Loucy (cell line): ENCODE results near the gene FGF8.

Experiments
- H2AFZ ChIP-seq: fragments of 200-600 bp; sonication (generic); 2 replicates; pipeline ENCODE4 v1.6.0; 2016; ENCODE audit warnings: antibody characterized with exemption, mild to moderate bottlenecking, low read length, moderate library complexity
- H3F3A ChIP-seq: fragments of 200-600 bp; 2 replicates; pipeline ENCODE4 v1.6.0; 2016; ENCODE audit warnings: antibody characterized with exemption, low read depth, mild to moderate bottlenecking
- H3K27me3 ChIP-seq: fragments of 200-600 bp; sonication (generic); 2 replicates; pipeline ENCODE4 v1.6.1; 2014; ENCODE audit warnings: low read length, mild to moderate bottlenecking; ENCODE audit not compliant: insufficient read depth, poor library complexity, severe bottlenecking
- H3K36me3 ChIP-seq: fragments of 200-600 bp; sonication (generic); 2 replicates; pipeline ENCODE4 v1.6.1; 2016; ENCODE audit warnings: low read length; ENCODE audit not compliant: insufficient read depth
- H3K4me1 ChIP-seq: fragments of 200-600 bp; sonication (generic); 2 replicates; pipeline ENCODE4 v1.5.1; 2014; ENCODE audit warnings: low read length, mild to moderate bottlenecking; ENCODE audit not compliant: insufficient read depth, poor library complexity, severe bottlenecking
- H3K4me2 ChIP-seq: fragments of 200-600 bp; sonication (generic); 2 replicates; pipeline ENCODE4 v1.6.0; 2014; ENCODE audit warnings: antibody characterized with exemption, low read length, low read depth, mild to moderate bottlenecking; ENCODE audit not compliant: poor library complexity, severe bottlenecking
- H3K4me3 ChIP-seq: fragments of 200-600 bp; sonication (generic); 2 replicates; pipeline ENCODE4 v1.5.1; 2014; ENCODE audit warnings: low read length, mild to moderate bottlenecking, mixed read lengths; ENCODE audit not compliant: poor library complexity, severe bottlenecking
- H3K79me2 ChIP-seq: fragments of 200-600 bp; sonication (generic); 2 replicates; pipeline ENCODE4 v1.6.1; 2014; ENCODE audit warnings: low read length; ENCODE audit not compliant: insufficient read depth
- H3K9ac ChIP-seq: fragments of 200-600 bp; sonication (generic); 2 replicates; pipeline ENCODE4 v1.6.0; 2014; ENCODE audit warnings: mild to moderate bottlenecking, low read depth, low read length, moderate library complexity; ENCODE audit not compliant: poor library complexity, severe bottlenecking
- H3K9me2 ChIP-seq: fragments of 200-600 bp; sonication (generic); replicated peaks from 2 replicates; pipeline ENCODE4 v1.6.1; 2016; ENCODE audit warnings: low read depth, low read length, mixed read lengths
- H3K9me3 ChIP-seq: fragments of 200-600 bp; sonication (generic); 2 replicates; pipeline ENCODE4 v1.6.1; 2014; ENCODE audit warnings: mild to moderate bottlenecking, antibody characterized with exemption, low read length, low read depth; ENCODE audit not compliant: insufficient read depth
- H4K20me1 ChIP-seq: fragments of 200-600 bp; sonication (generic); 2 replicates; pipeline ENCODE4 v1.6.0; 2014; ENCODE audit warnings: antibody characterized with exemption, low read length, mild to moderate bottlenecking; ENCODE audit not compliant: insufficient read depth, poor library complexity, severe bottlenecking
- EZH2phosphoT487 ChIP-seq: fragments of 200-600 bp; IDR thresholded peaks from 2 replicates; pipeline ENCODE4 v1.6.1; 2018; ENCODE audit warnings: antibody characterized with exemption, mild to moderate bottlenecking, moderate library complexity, borderline replicate concordance
- TF ChIP-seq, protein P1 (sequence below): fragments of 200-600 bp; sonication (generic); conservative IDR thresholded peaks from 2 replicates; pipeline ENCODE4 v1.5.1; 2014; ENCODE audit warnings: mild to moderate bottlenecking, antibody characterized with exemption, low read length

The FGF8 gene

DNA sequence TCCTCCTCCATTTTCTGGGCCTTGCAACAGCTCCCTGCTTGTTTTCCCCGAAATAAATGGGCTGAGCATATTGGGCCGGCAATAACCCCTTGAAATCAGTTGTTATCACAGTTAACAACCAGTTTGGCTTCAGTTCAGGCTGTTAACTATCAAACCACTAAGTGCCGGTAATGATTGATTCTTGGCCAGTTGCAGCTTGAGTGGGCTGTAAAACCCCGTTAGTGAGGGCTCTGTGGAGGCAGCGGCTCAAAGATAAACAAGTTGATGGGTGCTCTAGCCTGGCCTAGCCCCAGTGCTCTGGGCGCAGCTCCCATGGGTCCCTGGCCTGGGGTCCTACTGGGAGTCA is 8.3 kb downstream of the FGF8 start:
- TF ChIP-seq EZH2phosphoT487 = no peak
- TF ChIP-seq, protein P1, sequence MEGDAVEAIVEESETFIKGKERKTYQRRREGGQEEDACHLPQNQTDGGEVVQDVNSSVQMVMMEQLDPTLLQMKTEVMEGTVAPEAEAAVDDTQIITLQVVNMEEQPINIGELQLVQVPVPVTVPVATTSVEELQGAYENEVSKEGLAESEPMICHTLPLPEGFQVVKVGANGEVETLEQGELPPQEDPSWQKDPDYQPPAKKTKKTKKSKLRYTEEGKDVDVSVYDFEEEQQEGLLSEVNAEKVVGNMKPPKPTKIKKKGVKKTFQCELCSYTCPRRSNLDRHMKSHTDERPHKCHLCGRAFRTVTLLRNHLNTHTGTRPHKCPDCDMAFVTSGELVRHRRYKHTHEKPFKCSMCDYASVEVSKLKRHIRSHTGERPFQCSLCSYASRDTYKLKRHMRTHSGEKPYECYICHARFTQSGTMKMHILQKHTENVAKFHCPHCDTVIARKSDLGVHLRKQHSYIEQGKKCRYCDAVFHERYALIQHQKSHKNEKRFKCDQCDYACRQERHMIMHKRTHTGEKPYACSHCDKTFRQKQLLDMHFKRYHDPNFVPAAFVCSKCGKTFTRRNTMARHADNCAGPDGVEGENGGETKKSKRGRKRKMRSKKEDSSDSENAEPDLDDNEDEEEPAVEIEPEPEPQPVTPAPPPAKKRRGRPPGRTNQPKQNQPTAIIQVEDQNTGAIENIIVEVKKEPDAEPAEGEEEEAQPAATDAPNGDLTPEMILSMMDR = no peak
- H3K4me2 ChIP-seq = no peak overlapping the region

DNA sequence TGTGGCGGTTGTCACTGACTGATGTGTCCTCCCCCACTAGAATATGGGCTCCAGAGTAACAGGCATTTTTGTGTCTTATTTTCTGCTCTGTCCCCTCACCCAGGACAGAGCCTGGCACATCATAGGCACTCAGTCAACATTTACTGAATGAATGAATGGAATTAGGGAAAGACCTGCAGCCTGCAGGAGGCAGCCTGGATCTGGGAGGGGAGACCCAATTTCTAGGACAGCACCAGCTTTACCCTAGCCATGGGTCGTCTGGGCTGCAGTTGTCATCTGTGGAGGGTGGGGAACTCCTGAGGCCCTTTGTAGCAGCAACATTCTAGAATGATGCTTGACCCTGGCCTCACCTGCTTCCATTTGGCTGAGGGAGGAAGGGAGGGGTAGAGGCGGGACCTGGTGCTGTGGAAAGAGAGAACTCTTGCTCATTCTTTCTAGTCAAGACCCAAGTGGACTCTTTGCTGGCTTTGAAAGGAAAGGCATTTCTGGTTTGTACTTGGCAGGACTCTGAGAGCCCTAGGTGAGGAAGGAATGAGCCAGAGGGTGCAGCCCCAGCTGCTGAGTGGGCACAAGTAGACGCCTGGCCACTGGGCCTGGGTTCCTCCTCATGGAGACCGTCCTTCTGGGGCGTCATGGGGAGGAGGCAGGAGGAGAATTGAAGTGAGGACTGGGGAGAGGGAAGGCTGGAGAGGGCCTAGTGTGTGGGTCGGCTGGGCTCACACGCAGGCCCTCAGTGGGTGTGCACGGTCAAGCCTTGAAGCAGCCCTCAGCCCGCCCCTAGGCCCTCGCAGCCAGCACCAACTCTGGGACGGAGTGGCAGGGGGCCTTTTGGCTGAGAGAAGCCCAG is 8.9 kb downstream of the FGF8 start:
- H3K4me2 ChIP-seq = no peak overlapping the region
- H3K36me3 ChIP-seq = no peaks in the 10 kb centered on the region
- no peaks in the 10 kb centered on the region for H3K9me3 ChIP-seq
- no peaks in the 10 kb centered on the region for H3K9me2 ChIP-seq
- H4K20me1 ChIP-seq = no peaks in the 10 kb centered on the region
- H3K27me3 ChIP-seq = no peaks in the 10 kb centered on the region
- no peak overlapping the region for H3K4me3 ChIP-seq
- TF ChIP-seq EZH2phosphoT487 = no peak
- TF ChIP-seq, protein P1 = no peak
- H2AFZ ChIP-seq = no peak overlapping the region
- no peaks in the 10 kb centered on the region for H3F3A ChIP-seq
- no peaks in the 10 kb centered on the region for H3K4me1 ChIP-seq
- H3K79me2 ChIP-seq = no peaks in the 10 kb centered on the region
- H3K9ac ChIP-seq = no peak overlapping the region

More for the DNA sequence above, 8.3 kb downstream of the FGF8 start:
- Histone ChIP-seq H3K9ac (no peak overlapping the region), H4K20me1 (no peaks in the 10 kb centered on the region), H3K27me3 (no peaks in the 10 kb centered on the region), H3K9me3 (no peaks in the 10 kb centered on the region), H3F3A (no peaks in the 10 kb centered on the region), H3K4me3 (no peak overlapping the region), H3K79me2 (no peaks in the 10 kb centered on the region), H3K9me2 (no peaks in the 10 kb centered on the region), H3K4me1 (no peaks in the 10 kb centered on the region), H2AFZ (no peak overlapping the region), H3K36me3 (no peaks in the 10 kb centered on the region)

DNA sequence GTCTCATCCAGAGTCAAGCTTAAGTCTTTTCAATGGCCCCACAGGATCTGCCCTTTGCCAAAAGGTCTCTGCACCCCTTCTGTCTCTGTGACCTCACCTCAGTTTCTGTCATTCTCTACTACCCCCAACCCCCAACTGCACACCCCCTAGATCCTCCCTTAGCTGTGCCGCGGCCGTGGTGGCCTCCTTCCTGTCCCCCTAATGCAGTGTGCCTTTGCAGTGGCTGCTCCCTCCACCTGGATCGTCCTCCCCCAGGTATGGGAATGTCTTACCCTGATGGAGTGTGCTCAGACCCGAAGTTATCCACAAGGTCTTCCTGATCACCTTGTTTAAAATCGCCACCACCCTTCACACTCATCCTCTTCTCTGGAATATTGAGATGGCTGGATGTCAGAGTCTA is 9.6 kb downstream of the FGF8 start:
- H3K9me2 ChIP-seq = no peaks in the 10 kb centered on the region
- no peak overlapping the region for H3K9ac ChIP-seq
- H3K27me3 ChIP-seq = no peaks in the 10 kb centered on the region
- no peak overlapping the region for H3K4me3 ChIP-seq
- no peaks in the 10 kb centered on the region for H3K79me2 ChIP-seq
- H3K4me1 ChIP-seq = no peaks in the 10 kb centered on the region
- no peaks in the 10 kb centered on the region for H3F3A ChIP-seq
- H3K36me3 ChIP-seq = no peaks in the 10 kb centered on the region
- H3K9me3 ChIP-seq = no peaks in the 10 kb centered on the region
- H3K4me2 ChIP-seq = no peak overlapping the region
- H4K20me1 ChIP-seq = no peaks in the 10 kb centered on the region
- no peak overlapping the region for H2AFZ ChIP-seq
- TF ChIP-seq, protein P1 = no peak
- no peak for TF ChIP-seq EZH2phosphoT487
